Right ventricle myocardium inferior (tissue), 1 donor: ENCODE results near the gene PSMB3. TPM values are rescaled to one million over a fixed set of nuclear protein-coding genes. Genes with fewer than 3 reads are reported as not detected.

Source experiments
- ATAC-seq: fragments of 200-7000 bp; cut with Tn5 transposase; one replicate; pipeline ENCODE4 v1.9.1; 2020; ENCODE audit warnings: mild to moderate bottlenecking, moderate library complexity
- DNase-seq: peaks from one replicate; pipeline ENCODE4 v3.0.0; 2021; ENCODE audit errors: missing footprints
- intact Hi-C: fragments of 100-400 bp; cut with DNase I; formaldehyde crosslinking; loops from one replicate; pipeline ENCODE4 v1.11.0; 2022
- total RNA-seq: library from RNA; stranded (reverse); fragmentation: NEBNext Ultra II Directional; extraction: Animal tissue kit (Norgen Biotek cat#: 25700); gene quantifications from one replicate; pipeline ENCODE4 v1.2.1, GENCODE V29; 2021
- donor health status: DM: no; HTN: yes; CAD: no; lungs with severe emphysema.

The PSMB3 gene
- total RNA-seq, 1 donor from 2014 or later = 175 TPM

DNA sequence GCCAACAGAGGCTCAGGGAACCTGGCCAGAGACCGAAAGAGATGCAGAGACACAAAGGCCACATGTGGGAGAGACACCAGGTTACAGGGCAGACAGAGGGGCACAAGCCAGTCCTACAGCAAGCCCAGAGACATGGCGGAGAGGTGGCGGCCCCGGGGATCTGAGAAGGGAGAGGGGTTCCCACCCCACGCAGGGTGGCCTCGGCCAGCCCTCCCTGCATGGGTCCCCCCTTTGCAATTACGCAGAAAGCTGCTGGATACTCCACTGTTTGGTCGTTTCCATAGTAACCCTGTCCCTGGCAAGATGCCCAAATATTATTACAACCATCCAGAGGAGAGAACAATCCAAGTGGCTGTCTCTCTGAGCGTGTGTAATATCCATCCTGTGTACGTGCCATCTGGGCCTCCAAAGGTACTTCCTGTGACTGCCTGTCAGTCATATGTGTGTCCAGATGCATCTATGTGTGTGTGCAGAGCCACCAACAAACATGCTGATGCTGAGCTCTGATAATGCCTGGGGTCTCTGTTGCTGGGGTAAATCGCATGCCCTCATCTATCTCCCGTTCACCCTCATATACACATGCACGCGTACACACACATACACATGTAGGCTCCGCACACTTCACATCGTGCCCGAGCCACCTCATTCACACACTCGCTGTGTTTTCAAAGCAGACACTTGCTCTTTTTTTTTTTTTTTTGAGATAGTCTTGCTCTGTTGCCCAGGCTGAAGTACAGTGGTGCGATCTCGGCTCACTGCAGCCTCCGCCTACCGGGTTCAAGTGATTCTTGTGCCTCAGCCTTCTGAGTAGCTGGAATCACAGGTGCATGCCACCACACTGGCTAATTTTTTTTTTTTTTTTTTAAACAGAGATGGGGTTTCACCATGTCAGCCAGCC is 9.9 kb upstream of the PSMB3 start:
- ATAC-seq (peak; percentile 68), DNase-seq (no peak)

DNA sequence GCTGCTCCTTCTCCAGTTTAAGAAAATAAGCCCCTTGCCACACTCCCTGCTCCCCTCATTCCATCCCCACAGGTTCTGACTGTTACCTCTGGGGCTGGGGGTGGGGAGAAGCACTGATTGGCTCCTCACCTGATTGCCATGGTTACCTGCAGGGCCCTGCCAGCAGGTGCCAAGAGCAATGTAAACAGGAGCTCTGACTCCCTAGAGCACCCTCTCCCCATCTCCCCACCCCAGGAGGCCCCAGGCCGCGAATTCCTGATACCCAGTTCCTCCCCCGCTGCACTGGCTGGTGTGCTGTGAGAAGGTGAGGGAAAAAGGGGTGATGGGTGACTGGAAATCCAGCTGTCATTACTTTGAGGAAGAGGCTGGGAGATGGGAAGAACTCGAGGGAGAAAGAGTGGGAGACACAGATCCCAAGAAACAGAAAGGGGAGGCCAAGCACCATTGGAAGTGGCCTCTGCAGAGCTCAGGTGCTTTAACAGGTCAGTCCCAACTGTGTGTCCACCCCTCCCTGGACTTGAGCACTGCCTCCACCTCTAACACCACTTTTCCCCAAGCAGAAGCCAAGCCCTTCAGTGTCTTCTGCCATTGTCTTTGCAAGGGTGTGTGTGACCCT is 8.9 kb upstream of the PSMB3 start:
- no peak for DNase-seq
- no peak for ATAC-seq
- intact Hi-C loops = loop anchor here (5.0 to 10.0 kb wide), 2 partner anchors 186 to 411 kb away; partner anchors contain the start of gene PLXDC1

More for the DNA sequence above, 9.9 kb upstream of the PSMB3 start:
- intact Hi-C loops = loop anchor here (5.0 to 10.0 kb wide), 2 partner anchors 185 to 412 kb away; partner anchors contain the start of gene PLXDC1

DNA sequence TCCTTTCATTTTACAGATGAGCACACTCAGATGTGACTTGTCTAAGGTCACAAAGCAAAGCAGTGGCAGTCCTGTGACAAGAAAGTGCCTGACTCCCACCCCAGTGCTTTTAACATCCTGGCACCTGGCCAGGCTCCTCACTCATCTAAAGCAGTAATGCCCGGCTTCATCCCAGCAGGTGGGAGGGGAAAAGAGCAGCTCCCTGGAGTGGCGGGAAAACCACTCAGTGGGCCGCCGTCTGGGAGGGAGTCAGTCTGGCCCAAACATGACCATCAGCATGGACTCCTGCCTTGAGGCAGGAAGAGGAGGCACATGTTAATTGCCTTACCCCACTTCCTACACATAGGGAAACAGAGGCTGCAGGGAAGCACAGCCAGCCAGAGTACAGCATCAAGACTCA is 7.0 kb upstream of the PSMB3 start:
- intact Hi-C loops = loop anchor here (5.0 to 10.0 kb wide), 2 partner anchors 43 to 409 kb away; partner anchors contain the start of gene PLXDC1
- DNase-seq (no peak), ATAC-seq (no peak)

DNA sequence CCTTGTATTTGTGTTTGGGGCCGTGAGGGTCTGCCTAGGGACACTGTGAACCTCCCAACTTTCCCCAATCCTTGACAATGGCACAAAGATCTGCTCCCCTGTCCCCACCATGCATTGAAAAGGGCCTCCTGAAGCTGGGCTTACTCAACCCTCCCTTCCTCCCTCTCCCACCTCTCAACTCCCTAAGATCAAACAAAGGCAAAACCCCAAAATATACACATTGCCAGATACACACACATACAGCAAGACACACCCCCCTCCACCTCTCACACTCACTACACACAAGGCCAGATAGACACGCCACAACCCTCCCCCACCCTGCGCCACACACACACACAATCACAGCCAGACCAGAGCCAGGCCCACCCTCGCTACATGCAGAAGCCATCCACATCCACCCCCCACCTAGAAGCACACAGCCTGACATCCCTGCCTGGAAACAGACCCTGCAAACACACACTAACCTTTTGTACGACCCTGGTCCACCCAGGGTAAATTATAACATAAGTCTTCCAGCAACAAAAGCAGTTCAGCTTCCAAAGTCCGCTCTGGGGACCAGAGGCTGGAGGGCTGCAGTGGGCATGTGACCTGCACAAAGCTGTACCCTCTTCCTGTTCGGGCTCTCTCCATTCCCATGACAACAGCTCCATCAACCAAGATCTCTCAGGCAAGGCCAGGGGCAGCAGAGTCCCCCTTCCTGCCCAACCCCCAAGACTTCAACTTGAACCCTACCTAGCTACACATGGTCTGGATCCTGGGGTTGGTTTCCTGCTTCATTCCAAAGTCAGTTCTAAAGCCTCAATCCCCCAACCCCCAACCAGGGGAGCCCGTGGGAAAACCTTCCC is 6.3 kb upstream of the PSMB3 start:
- no peak for ATAC-seq
- DNase-seq = no peak
- intact Hi-C loops = loop anchor here (5.0 to 10.0 kb wide), 2 partner anchors 44 to 409 kb away; partner anchors contain the start of gene PLXDC1

DNA sequence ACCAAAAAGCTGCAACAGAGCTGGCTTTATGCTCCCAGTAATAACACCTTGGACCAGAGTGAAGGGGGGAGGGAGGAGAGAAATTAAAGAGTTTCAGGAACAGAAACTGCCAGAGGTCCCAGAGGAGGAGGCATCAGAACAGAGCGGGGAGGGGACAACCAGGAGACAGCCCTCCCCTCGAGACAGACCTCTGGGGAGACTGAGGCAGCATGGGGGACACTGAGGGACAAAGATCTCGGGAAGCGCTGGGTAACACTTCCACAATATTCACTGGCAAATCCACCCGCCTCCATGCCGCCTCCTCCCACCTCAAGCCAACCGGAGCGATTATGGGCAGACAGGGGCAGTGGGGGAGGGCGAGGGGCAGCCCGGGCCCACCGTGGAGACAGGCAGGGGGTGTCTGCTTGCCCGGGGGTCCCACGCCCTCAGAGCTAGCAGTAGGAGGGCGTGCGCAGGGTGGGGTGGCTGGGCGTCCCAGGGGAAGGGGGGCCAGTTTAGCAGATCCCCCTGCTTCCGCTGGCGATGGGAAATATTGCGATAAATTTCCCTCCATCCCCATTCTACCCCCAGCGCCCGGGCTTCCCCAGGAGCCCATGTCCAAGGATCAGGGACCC is 5.6 kb upstream of the PSMB3 start:
- intact Hi-C loops = loop anchor here (5.0 to 10.0 kb wide), 2 partner anchors 45 to 408 kb away; partner anchors contain the start of gene PLXDC1
- ATAC-seq (no peak), DNase-seq (no peak)

DNA sequence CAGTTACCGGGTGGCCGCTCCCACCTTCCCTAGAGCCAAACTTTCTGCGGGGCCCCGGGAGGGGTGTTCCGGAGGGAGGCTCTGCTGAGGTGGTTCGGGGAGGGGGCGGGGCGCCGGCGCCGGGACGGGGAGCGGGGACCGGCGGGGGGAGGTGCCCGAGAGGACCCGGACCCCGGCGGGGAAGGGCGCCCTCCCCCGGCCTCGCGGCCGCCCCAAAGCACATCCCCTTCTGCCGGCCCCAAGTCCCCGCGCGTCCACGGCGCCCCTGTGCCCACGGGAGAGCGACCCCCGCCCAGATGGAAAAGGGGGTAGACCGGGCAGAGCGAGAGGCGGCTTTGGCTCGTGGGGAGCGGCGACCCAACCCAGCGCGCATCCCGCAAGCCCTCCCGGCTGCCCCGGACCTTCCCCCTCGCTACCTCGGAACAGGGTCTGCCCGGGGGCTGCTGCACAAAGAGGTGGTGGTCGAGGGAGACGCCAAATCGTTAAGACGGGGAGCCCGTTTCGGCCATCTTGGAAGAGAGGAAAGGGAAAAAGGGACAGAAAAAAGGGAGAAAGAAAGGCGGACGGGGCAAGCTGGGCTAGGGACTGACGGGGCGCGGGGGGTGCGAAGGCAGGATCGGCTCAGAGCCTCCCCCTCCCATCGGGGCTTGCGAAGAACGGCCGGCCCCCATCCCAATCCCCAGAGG is 4.9 kb upstream of the PSMB3 start:
- DNase-seq (no peak), ATAC-seq (no peak)
- intact Hi-C loops = loop anchor here (2.0 to 10.0 kb wide), 3 partner anchors 17 to 407 kb away; partner anchors contain the start of genes CISD3 and PLXDC1

DNA sequence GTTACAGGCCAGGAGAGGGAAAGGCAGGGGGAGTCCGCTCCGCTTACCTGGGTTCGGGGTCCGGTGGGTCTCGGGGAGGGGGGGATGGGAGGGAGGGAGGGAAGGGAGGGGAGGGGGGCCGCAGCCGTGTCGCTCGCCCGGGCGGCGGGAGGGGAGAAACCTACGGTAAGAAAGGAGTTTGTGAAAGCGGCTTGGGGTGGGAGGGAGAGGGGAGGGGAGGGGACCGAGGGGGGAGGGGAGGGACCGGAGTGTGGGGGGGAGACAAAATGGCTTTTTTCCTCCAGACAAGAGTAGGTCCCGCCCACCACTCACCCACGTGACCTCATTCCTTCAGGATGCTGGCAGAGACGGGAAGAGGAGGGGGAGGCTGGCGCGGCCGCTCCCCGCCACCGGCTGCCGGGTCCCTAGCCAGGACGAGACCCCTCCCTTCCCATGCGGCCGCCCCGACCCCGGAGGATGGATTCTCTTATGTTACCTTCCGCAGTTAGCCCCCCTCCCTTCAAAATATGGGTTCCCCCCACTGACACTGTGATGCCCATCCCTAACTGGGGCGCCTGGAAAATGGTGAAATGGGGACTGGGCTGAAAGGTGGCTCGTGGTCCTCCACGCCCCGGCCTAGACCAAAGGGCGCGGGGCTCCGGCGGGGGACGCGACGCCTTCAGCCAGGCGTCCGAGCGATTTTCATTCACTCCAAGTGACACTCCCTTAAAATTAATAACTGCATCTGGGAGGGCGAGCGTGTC is 4.2 kb upstream of the PSMB3 start, which contains the start of gene PCGF2:
PCGF2 (minus strand) TSS at position 188 of the 743 bp plus-strand sequence. CDS start 7,934 bp downstream, outside the sequence.
- intact Hi-C loops = loop anchor here (2.0 to 10.0 kb wide), 3 partner anchors 18 to 406 kb away; partner anchors contain the start of genes CISD3 and PLXDC1
- DNase-seq (peak; percentile 93), ATAC-seq (peak; percentile 37)

DNA sequence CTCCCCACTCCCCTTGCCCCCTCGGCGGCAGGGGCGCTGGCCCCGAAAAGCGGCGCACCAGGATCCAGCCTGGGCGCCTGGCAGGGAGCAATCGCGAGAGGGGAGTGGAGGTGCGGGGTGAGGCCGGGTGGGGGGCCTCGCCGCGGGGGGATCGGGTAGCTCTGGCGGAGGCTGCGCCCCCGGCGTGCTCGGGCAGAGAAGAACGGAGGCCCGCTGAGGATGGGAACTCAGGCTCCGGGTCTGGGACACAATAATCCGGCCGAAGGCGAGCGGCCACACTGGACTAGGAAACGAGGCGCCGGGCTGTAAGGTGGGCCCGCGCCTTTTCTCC is 3.7 kb upstream of the PSMB3 start:
- intact Hi-C loops = loop anchor here (2.0 to 10.0 kb wide), 3 partner anchors 18 to 406 kb away; partner anchors contain the start of genes CISD3 and PLXDC1
- ATAC-seq (no peak), DNase-seq (no peak)

DNA sequence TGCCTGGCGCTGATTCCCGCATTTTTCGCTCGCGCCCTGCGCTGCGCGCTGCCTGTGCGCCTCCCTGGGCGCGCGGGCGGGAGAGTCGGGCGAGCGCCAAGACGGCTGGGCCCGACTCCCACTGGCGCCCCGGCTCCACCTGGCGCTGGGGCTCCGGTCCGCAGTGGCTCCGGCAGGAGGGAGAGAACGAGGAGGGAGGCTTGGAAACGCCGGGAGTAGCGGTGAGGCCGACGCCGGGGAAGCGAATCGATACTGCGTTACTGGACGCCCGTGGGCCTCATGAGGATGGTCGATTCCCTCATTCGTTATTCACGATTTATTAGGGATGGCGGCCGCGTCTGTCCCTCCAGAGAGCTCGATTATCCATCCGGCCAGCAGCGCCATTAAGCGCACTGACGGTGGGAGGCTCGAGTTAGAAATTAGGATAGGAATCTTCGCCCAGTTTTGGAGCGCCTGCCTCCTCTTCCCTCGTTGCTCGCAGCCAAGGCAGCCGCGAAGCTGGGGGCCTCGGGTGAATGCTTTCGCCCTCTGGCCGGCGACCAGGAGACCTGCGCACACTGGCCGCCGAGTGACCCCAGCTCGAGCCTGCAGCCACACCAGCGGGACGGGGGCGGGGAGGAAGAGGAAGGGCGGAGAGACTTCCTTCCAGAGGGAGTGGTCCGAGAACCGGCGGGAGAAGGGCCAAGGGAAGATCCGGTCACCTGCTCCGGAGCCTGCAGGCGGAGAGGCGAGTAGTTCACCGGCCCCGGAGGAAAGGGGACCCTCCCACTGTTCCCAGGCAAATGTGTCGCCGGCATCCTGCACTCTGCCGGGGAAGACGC is 3.1 kb upstream of the PSMB3 start:
- intact Hi-C loops = loop anchor here (2.0 to 10.0 kb wide), 5 partner anchors 19 to 405 kb away; partner anchors contain the start of genes CISD3, PIP4K2B and PLXDC1
- peak; percentile 93 for DNase-seq
- ATAC-seq = peak; percentile 50

DNA sequence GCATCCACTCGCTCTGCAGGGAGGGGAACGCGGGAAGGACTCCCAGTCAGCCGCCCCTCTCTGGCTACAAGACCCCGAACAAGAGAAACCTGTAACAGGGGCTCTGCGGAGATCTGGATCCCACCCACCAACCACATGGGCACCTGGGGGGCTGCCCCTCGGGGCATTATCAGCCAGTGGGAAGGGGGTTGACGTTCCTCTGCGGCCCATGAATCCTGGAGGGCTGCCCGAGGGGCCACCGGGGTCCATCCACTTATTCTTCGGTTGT is 2.6 kb upstream of the PSMB3 start:
- ATAC-seq = no peak
- intact Hi-C loops = loop anchor here (5.0 kb wide), 2 partner anchors 47 to 117 kb away; partner anchors contain the start of gene PIP4K2B
- DNase-seq = no peak

DNA sequence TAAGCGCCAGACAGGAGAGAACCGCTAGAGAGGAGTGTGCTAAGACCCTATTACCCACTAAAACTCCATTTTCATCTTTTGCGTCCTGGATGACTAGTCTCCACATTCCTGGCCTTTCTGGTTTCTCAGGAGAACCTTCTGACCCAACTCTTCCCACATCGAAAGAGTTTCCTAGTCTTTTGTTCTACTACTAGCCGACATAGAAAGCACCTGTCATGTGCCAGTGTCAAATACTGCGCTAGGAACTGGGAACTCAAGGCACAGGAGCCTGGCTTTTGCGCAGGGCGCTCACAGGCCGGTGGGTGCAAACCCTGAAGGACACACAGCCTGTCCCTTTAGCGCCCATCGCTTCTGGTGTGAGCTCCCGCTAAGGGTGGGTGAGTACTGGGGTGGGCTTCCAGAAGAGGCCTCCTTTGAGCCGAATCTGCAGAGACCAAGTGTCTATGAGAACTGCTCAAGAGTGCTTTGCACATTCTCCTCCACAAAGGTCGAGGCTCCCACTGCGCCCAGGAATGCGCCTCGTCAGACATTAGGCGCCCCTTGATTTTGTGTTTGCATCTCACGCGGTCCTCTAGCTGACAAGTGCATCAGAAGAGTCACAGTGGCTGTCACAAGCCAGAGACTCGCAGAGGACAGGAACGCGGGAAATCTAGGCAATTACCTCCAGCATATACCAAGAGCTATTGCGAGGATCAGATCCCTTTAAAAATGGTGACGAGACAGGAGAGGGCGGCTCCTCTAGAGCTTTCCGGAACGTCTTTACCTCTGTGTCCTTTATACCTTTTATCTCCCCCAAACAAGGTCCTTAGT is 2.0 kb upstream of the PSMB3 start:
- intact Hi-C loops = loop anchor here (5.0 kb wide), 2 partner anchors 47 to 117 kb away; partner anchors contain the start of gene PIP4K2B
- DNase-seq (no peak), ATAC-seq (no peak)

DNA sequence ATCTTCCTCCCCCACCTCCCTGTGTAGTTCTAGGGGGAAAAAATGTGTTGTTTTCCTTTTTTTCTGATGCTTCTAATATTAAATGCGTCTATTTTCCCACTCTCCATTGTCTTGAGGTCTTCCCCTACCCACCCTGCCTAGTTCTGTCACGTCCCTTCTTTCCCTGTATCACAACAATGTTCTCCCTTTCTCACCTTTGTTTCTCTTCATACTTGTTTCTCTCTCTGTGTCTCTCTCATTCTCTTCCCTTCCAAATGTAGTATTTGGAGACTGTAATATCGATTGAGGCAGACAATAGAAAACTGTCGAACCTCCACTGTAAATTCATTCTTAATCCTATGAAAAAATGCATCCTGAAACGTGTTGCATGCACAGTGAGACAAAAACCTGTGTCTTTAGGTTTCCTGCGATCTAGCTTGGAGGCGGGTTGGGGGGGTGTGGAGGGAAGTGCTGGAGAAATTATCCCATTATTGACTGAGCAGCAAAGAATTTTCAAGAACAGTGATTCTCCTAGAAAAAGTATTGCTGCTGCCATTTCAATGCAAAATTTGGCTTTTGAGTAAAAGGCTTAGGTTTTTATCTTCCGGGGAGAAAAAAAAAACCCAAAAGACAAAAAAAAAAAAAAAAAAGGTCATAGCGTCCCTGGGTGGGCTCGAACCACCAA is 1.3 kb upstream of the PSMB3 start:
- intact Hi-C loops = loop anchor here (5.0 kb wide), 2 partner anchors 46 to 116 kb away; partner anchors contain the start of gene PIP4K2B
- DNase-seq (no peak), ATAC-seq (no peak)

DNA sequence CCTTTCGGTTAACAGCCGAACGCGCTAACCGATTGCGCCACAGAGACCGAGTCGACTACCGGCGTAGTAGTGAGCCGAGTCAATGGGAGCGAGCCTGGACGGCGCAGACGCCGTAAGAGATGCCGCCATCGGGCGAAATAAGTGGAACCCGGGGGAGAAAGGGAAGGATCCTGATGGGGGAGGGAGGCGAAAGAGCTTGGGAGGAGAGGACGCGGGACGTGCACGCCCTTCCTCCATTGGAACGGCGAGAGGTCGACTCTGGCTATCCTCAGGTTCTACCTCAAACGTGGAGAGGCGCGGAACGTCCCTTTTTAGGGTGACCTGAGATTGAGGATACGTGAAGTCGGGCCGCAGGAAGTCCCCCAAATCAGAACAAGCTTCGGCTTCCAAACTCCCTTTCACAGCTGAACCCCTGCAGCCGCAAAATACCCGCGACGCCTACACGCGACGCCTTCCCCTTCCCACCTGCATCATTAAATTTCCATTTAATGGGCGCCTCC is 683 bp upstream of the PSMB3 start:
- DNase-seq = peak; percentile 87
- peak; percentile 31 for ATAC-seq
- intact Hi-C loops = loop anchor here (5.0 kb wide), 2 partner anchors 45 to 115 kb away; partner anchors contain the start of gene PIP4K2B

DNA sequence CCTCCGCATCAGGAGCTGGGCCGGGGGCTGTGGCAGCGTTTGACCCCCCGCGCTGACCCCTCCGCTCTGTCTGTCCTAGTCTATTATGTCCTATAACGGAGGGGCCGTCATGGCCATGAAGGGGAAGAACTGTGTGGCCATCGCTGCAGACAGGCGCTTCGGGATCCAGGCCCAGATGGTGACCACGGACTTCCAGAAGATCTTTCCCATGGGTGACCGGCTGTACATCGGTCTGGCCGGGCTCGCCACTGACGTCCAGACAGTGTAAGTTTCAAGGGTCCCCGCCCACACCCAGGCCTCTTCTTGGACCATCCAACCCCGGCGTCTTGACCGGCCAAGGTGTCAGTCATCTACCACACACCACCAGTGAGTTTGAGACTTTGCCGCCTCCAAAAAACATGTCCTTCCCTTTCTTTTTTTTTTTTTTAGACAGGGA is 548 bp downstream of the PSMB3 start:
- intact Hi-C loops = loop anchor here (5.0 kb wide), 2 partner anchors 44 to 114 kb away; partner anchors contain the start of gene PIP4K2B
- DNase-seq (no peak), ATAC-seq (no peak)
